HepG2 (cell line): ENCODE data around the gene STK24. TPM values are rescaled to one million over a fixed set of nuclear protein-coding genes. Genes with fewer than 3 reads are reported as not detected.
A peak's percentile ranks its signal among the peaks of the same experiment; 100 is the strongest.

Source experiments
- ATAC-seq: fragments of 200-7000 bp; cut with Tn5 transposase; 3 replicates; pipeline ENCODE4 v1.9.1; 2020; ENCODE audit warnings: mild to moderate bottlenecking, moderate library complexity
- BruUV-seq: library from RNA; stranded (reverse); fragments of 400-500 nt; replicated peaks from 2 replicates; lab custom pipeline; 2021; lab: Mats Ljungman, UMichigan
- CTCF ChIA-PET: fragments of 300-600 bp; formaldehyde crosslinking; extraction: SDS; loops from one replicate; lab custom pipeline; 2021; ENCODE audit warnings: low total read pairs, inconsistent platforms, low intra/inter-chr PET ratio; lab: Yijun Ruan, JAX
- POLR2A ChIA-PET: fragments of 350-600 bp; sonication (Branson Sonifier 250); formaldehyde crosslinking; loops from one replicate; lab custom pipeline; 2020; ENCODE audit warnings: antibody characterized with exemption, inconsistent platforms; lab: Yijun Ruan, JAX
- DNase-seq: peaks from one replicate; pipeline ENCODE4 v3.0.0-alpha.2; 2015; ENCODE audit warnings: low spot score
- FAIRE-seq: peaks from 3 replicates; lab custom pipeline; 2011; peaks lifted over from hg19 to GRCh38; lab: Jason Lieb, UNC
- H2AFZ ChIP-seq: one replicate; pipeline ENCODE4 v1.6.1; 2011; ENCODE audit warnings: low read length, inconsistent platforms
- H3K27ac ChIP-seq: fragments of 300-600 bp; 3 replicates; pipeline ENCODE4 v1.8.0; 2011; ENCODE audit warnings: mixed run types, mild to moderate bottlenecking, mixed read lengths, low read length, inconsistent platforms; ENCODE audit not compliant: insufficient read depth; ENCODE audit errors: extremely low read length
- H3K27me3 ChIP-seq, 2 experiments: fragments of 200-600 bp in 1 of 2; 2 replicates in 1 of 2; 3 replicates in 1 of 2; pipeline versions ENCODE4 v1.6.0 to v1.8.0; 2011; ENCODE audit warnings: low read length in 2 of 2, mild to moderate bottlenecking in 2 of 2, moderate library complexity in 2 of 2, inconsistent platforms in 1 of 2; ENCODE audit not compliant: insufficient read depth in 2 of 2, control insufficient read depth in 1 of 2
- H3K36me3 ChIP-seq, 2 experiments: fragments of 200-600 bp in 1 of 2; replicated peaks in 1 of 2; 2 replicates in 1 of 2; 3 replicates in 1 of 2; pipeline versions ENCODE4 v1.5.1 to v1.8.0; 2011; ENCODE audit warnings: low read length in 2 of 2, inconsistent platforms in 1 of 2; ENCODE audit not compliant: insufficient read depth in 2 of 2, control insufficient read depth in 1 of 2
- H3K4me1 ChIP-seq: 2 replicates; pipeline ENCODE4 v1.5.1; 2012; ENCODE audit warnings: low read length, inconsistent platforms; ENCODE audit not compliant: insufficient read depth
- H3K4me2 ChIP-seq: 2 replicates; pipeline ENCODE4 v1.6.0; 2011; ENCODE audit warnings: low read depth, low read length, inconsistent platforms
- H3K4me3 ChIP-seq, 3 experiments: fragments of 200-600 bp in 1 of 3; sonication (generic), shearing (Covaris generic) in 1 of 3; replicated peaks in 1 of 3; 2 replicates each; pipeline ENCODE4 v1.5.1; 2011 to 2016; ENCODE audit warnings: low read length in 3 of 3, inconsistent platforms in 2 of 3, low read depth in 2 of 3, mild to moderate bottlenecking in 2 of 3, control low read depth in 1 of 3, mixed read lengths in 1 of 3; ENCODE audit not compliant: insufficient read depth in 1 of 3
- H3K79me2 ChIP-seq: one replicate; pipeline ENCODE4 v1.6.1; 2011; ENCODE audit warnings: low read length, inconsistent platforms; ENCODE audit not compliant: insufficient read depth
- H3K9ac ChIP-seq: 2 replicates; pipeline ENCODE4 v1.6.0; 2011; ENCODE audit warnings: mild to moderate bottlenecking, low read depth, low read length, inconsistent platforms; ENCODE audit not compliant: insufficient read depth
- H3K9me3 ChIP-seq: 2 replicates; pipeline ENCODE4 v1.5.1; 2012; ENCODE audit warnings: mild to moderate bottlenecking, low read length
- H4K20me1 ChIP-seq: 2 replicates; pipeline ENCODE4 v1.6.0; 2011; ENCODE audit warnings: inconsistent platforms, mild to moderate bottlenecking, low read length, moderate library complexity; ENCODE audit not compliant: insufficient read depth
- ATF4 ChIP-seq, 2 experiments: fragments of 450-650 bp in 1 of 2; sonication (generic) in 1 of 2; formaldehyde crosslinking; IDR thresholded peaks; 2 replicates each; pipeline versions ENCODE4 v1.5.0 to v1.8.0; 2020 to 2022; ENCODE audit warnings: mild to moderate bottlenecking in 1 of 2, missing genetic modification reagents in 1 of 2
- KLF11 ChIP-seq: IDR thresholded peaks from 2 replicates; pipeline ENCODE4 v1.6.1; 2016; ENCODE audit warnings: missing compliant biosample characterization
- RBM22 ChIP-seq: fragments of 200-400 bp; formaldehyde crosslinking; optimal IDR thresholded peaks from 2 replicates; pipeline ENCODE3; 2017; ENCODE audit warnings: mild to moderate bottlenecking, low read length, moderate library complexity
- ZNF160 ChIP-seq: sonication (generic); formaldehyde crosslinking; IDR thresholded peaks from 2 replicates; pipeline ENCODE4 v1.8.0; 2022; ENCODE audit warnings: mild to moderate bottlenecking, inconsistent platforms, missing genetic modification reagents
- WGBS: methylation state at CpG from one replicate; pipeline ENCODE4 v1.1.6; 2017; ENCODE audit warnings: low lambda C conversion rate; 5-methylcytosine and 5-hydroxymethylcytosine counted together
- in situ Hi-C: cut with HindIII; loops from 2 replicates; pipeline ENCODE4 v1.10.0; 2017; ENCODE audit warnings: low pct_unique_long_range_greater_than_20kb; ENCODE audit not compliant: extremely low pct_ligation_motif_present
- intact Hi-C: fragments of 100-400 bp; cut with micrococcal nuclease; formaldehyde crosslinking; loops from one replicate; pipeline ENCODE4 v1.10.0; 2022; ENCODE audit not compliant: unreplicated experiment
- polyA plus RNA-seq, 8 experiments: library from polyadenylated mRNA; depleted of rRNA in 3 of 8; stranded (reverse) in 7 of 8; unstranded in 1 of 8; fragments of >200 nt; fragmentation: Illumina TruSeq in 4 of 8; extraction: Trizol in 4 of 8; gene quantifications; 2 replicates each; pipeline versions ENCODE4 v1.2.1 to v1.2.3, GENCODE V29; 2011 to 2016; ENCODE audit warnings: low read depth in 4 of 8, missing spikeins in 1 of 8, mixed read lengths in 1 of 8; ENCODE audit not compliant: insufficient read depth in 1 of 8
- total RNA-seq, 5 experiments: library from RNA; depleted of rRNA; stranded (reverse); fragments of >200 nt; fragmentation: Illumina TruSeq; extraction: Trizol; gene quantifications; 2 replicates each; pipeline ENCODE4 v1.2.3, GENCODE V29; 2016; ENCODE audit warnings: low read depth in 1 of 5

The STK24 gene
- total and polyA plus RNA-seq, 2 of the 13 experiments (the other 11 are each of a cell fraction or from before 2014, with no cell fraction given): 51.3 to 73.0 TPM

GRCh38 chr13:98428256-98428966, 148.5 kb downstream of the STK24 start:
- Histone ChIP-seq H3K9me3 (no peaks in the 10 kb centered on the region), H4K20me1 (peaks cover 2% of the 10 kb centered on the region; the same call in 1 of the 2 replicates), H3K9ac (no peak overlapping the region), H3K4me2 (no peak overlapping the region), H3K4me3 (no peak overlapping the region), H3K79me2 (no peaks in the 10 kb centered on the region), H3K36me3 (peaks cover 44 to 86% of the 10 kb centered on the region in 2 experiments), H3K4me1 (no peaks in the 10 kb centered on the region), H2AFZ (no peak overlapping the region), H3K27ac (no peak overlapping the region), H3K27me3 (no peaks in the 10 kb centered on the region)
- FAIRE-seq: no peak
- TF ChIP-seq ATF4 (CRISPR knock-in tag; IDR thresholded peaks at IDR 0.05) (no peak), RBM22 (peak; percentile 64), KLF11 (CRISPR knock-in tag) (no peak)
- WGBS: 93% methylated on average over 15 of the region's 15 CpGs
- intact Hi-C loops (no loop called here), in situ Hi-C loops (loop anchor here (25.0 kb wide), 1 partner anchor 566 kb away; no protein-coding TSS in a partner anchor)
- peak; percentile 2; the same call in 1 of the 3 replicates for ATAC-seq
- DNase-seq: no peak
- POLR2A ChIA-PET: no interaction called here
- CTCF ChIA-PET: no interaction called here
- no TSS peak for BruUV-seq

GRCh38 chr13:98427331-98427995, 149.4 kb downstream of the STK24 start:
- H2AFZ ChIP-seq: no peak overlapping the region
- intact Hi-C loops: no loop called here
- H4K20me1 ChIP-seq: peaks cover 2% of the 10 kb centered on the region; the same call in 1 of the 2 replicates
- DNase-seq (no peak), ATAC-seq (no peak), FAIRE-seq (no peak)
- in situ Hi-C loops: loop anchor here (25.0 kb wide), 1 partner anchor 565 kb away; no protein-coding TSS in a partner anchor
- POLR2A ChIA-PET: no interaction called here
- peak; percentile 46 for TF ChIP-seq RBM22
- no peak for TF ChIP-seq ZNF160
- no peaks in the 10 kb centered on the region for H3K79me2 ChIP-seq
- H3K4me1 ChIP-seq: no peaks in the 10 kb centered on the region
- BruUV-seq: no TSS peak
- H3K36me3 ChIP-seq: peaks cover 46 to 91% of the 10 kb centered on the region in 2 experiments
- H3K4me3 ChIP-seq: no peak overlapping the region
- 96% methylated on average over 13 of the region's 13 CpGs for WGBS
- H3K4me2 ChIP-seq: no peak overlapping the region
- no peak overlapping the region for H3K9ac ChIP-seq
- no peaks in the 10 kb centered on the region for H3K9me3 ChIP-seq
- H3K27me3 ChIP-seq: no peaks in the 10 kb centered on the region
- no peak overlapping the region for H3K27ac ChIP-seq
- CTCF ChIA-PET: no interaction called here
